ENCODE results near the gene TRIL.

TRIL gene

GRCh38 chr7:28983396-28984190 lies 25.5 kb upstream of the TRIL start:
- no peak for DNase-seq

DNA sequence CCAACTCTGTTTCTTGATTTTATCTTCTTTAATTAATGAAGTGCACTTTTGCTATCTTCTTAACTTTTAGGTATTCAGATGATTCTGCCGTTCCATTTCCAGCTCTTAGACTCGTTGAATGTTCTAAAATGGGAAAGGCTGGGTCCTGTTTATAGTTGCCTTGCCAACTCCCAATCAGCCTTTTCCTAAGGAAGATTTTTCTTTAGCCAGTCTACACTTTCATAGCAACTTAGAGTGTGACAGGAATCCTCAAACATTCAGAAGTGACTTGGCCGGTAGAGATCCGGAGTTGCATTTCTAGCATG lies 23.0 kb upstream of the TRIL start:
- no peak for DNase-seq

DNA sequence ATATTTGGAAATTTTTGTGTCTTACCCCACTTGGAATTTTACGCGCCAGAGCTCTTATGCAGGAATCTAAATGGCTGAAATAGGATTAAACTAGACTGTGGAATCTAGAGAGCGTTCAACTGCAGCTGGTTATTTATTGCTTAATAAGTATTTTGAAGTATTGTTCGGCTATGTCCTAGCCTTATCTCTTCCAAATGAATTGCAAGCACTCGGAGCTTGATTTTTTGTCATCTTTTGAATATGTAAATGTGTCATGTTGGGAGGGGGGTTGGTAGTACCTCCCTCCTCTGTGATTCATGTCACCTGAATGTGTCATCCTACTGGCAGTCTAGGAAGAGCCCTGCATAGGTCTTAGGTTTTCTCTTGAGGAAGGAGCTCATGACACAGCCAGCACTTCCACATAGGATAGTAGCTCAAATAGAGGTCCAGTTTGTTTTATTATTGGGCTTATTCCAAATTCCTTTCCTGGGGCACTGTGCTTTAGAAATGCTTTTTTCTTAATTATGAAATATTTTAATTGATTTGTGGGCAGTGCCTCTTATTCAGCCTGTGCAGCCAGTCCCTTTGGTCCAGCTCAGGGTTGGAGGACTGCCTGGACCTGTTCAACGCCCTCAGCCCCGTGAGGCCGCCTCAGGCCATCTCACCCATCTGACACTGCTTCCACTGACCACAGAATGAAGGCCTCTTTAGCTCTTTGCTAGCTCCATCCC lies 22.5 kb upstream of the TRIL start:
- no peak for DNase-seq

DNA sequence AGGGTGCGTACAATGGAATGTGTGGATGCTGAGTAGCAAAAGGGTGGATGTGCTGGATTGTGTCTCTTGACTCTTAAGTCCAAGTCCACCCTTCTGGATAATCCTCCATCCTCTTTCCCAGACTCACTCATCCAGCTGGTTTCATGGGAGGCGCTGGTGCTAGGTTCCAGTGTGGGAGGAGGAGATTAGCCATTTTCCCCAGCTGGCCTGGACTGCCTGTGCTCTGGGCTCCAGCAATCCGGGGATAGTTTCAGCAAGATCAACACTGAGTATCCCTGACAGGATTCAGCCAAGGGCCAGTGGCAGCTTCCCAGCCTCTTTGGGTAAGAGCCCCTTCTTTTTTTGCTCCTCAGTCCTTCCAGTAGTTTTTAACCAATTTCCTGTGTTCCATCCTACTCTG lies 21.6 kb upstream of the TRIL start:
- DNase-seq = no peak

DNA sequence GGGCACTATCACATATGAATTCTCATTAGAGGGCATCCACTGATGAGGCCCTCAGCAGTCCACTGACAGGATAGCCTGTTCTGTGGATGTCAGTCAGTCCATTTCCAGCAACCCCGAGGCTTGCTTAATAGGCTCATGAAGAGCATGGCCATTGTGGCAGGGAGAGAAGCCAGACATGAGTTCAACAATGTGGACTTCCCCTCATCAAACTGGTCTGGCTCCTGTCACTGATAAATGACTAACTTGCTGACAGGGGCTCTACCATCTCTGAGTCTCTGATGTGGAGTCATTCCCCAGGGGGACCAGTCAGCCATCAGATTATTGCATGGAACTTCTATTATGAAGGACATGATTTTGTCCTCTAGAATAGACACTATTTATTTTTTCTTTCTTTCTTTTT lies 19.8 kb upstream of the TRIL start:
- no peak for DNase-seq

- DNase-seq = no peak
Measured at GRCh38 chr7:28976022-28976421, 17.9 kb upstream of the TRIL start.

GRCh38 chr7:28973591-28973990 lies 15.5 kb upstream of the TRIL start:
- DNase-seq = no peak

DNA sequence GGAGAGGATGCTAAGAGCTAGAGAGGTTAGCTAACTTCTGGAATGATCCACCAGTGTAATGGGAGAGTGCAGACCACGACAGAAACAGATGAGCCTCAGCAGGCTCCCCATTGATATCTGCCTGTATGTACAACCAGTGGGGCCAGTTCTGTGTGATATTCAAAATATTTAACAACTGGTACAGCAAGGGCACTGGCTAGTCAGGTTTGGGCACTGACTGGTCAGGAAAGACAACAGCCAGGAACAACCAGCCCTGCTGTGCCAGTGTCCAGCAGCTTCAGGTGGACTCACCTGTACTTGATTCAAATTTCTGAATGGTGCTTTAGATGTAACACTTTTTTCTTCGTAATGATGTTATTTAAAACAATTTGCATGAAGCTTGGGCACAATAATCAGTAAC lies 5.9 kb upstream of the TRIL start:
- no peak for DNase-seq

DNA sequence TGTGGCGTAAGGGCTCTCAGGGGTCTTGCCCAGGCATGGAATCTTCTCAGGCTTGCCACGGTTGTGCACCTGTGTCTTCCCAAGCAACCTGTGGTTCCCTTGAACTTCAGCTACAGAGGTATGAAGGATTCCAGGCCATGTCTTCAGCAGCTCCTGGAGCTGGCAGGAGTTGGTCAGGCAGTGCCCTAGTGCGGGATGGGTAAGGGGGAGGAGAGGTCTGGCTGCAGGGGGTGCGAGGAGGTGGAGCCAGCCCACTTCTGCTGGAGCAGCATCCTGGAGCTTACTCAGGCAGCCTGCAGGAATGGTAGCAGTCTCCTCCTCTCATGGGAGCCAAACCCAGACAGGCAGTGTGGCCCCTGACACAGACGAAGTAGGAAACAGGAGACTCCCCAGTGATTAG lies 3.8 kb upstream of the TRIL start:
- DNase-seq = no peak

DNA sequence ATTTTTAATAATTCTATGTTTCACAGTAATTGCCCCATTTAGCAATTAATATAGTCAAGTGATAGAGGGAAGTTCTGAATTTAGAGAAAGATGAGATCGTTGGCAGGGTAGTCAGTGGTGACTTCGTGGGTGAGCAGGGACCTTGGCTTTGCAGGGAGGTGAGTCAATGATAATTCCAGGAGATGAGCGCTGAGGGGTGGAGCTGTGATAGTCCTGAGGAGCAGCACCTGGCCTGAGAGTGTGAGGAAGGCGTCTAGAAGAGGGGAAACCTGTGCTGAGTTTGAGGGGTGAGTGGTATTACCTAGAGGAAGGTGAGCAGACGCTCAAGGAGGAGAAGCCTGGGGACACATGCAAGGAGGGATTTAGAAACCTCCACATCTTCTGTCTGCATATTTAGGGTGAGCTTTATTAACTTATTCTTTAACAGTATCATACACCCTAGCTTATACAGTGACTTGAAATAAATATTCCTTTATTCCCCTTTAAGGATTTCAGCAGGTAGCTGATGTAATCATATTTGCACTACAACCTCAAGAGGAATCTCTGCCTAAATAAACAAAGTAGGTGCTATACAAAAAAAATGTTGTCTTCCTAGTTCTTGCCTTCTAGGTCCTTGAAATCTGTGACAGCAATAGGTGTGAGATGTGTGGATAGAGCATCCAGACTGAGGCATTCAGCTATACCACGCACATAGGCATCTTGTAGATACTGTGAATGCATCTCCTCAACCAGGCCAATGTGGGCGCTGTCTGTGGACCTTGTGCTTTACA lies 2.1 kb upstream of the TRIL start:
- DNase-seq = no peak

GRCh38 chr7:28958980-28959347 lies 834 bp upstream of the TRIL start:
- DNase-seq = no peak

DNA sequence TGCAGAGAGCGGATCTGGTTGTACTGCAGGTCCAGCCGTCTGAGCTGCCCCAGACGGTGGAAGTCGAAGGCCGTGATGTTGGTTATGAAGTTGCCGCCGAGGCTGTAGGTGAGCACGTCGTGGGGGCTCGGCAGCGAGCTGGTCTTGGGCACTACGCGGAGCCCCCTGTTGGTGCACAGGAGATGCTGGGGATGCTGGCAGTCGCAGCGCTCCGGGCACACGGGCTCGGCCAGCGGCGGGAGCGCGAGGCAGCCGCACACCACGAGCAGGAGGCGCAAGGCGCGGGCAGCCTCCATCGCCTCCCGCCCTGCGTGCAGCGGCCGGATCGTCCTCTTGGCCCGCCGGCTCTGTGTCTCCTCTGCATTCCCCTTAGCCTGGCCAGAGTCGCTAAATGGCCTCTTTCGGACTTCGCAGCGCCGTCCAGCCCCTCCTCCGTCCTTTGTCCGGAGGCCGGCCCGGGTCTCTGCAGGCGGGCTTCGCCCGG lies 337 bp downstream of the TRIL start:
- DNase-seq = no peak

- DNase-seq = peak; percentile 83
Measured at GRCh38 chr7:28957064-28957750, 923 bp downstream of the TRIL start.

- DNase-seq = peak; percentile 81
Measured at GRCh38 chr7:28956608-28957063, 1.5 kb downstream of the TRIL start.

- DNase-seq = peak; percentile 62
Measured at GRCh38 chr7:28955718-28956607, 2.2 kb downstream of the TRIL start.

GRCh38 chr7:28955356-28955717 lies 2.8 kb downstream of the TRIL start:
- no peak for DNase-seq

DNA sequence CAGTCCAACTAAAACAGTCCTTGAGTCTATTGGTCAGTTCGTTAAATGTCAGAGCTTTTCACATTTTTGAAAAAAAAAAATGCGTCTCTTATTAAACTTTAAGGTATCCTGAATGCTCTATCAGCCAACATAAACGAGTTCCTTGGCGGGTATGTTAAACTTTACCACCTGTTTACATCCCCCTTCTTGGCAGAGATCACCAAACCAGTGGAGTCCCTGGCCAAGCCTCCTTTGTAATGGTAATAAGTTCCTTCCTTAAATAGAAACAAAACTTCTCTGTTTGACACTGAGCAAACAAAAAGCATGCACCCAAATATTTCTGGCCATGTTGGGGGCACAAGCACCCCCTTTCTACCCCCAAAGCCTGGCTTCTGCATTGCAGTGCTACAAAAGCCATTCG lies 3.2 kb downstream of the TRIL start:
- DNase-seq = no peak

DNA sequence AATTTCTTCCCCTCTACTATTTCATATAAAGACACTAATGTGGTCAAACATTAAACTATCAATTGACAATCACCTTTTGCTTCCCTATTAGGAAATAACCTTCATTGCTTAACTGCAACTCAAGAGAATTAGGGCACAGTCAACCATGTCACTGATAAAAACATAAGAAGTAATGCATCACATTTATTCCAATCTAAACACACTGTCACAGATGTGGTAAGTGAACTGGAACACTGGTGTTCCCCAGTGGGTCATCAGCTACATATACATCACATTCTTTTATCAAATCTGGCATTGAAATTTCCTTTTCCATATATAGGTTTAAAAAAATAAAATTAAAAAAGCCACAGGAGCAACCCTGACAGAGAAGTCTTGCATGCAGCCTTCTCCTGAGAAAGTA lies 3.7 kb downstream of the TRIL start:
- no peak for DNase-seq

- DNase-seq = no peak
Measured at GRCh38 chr7:28953633-28954032, 4.5 kb downstream of the TRIL start.

- no peak for DNase-seq
Measured at GRCh38 chr7:28942168-28942567, 16.0 kb downstream of the TRIL start.

- DNase-seq = no peak
Measured at GRCh38 chr7:28941633-28942032, 16.5 kb downstream of the TRIL start.

DNA sequence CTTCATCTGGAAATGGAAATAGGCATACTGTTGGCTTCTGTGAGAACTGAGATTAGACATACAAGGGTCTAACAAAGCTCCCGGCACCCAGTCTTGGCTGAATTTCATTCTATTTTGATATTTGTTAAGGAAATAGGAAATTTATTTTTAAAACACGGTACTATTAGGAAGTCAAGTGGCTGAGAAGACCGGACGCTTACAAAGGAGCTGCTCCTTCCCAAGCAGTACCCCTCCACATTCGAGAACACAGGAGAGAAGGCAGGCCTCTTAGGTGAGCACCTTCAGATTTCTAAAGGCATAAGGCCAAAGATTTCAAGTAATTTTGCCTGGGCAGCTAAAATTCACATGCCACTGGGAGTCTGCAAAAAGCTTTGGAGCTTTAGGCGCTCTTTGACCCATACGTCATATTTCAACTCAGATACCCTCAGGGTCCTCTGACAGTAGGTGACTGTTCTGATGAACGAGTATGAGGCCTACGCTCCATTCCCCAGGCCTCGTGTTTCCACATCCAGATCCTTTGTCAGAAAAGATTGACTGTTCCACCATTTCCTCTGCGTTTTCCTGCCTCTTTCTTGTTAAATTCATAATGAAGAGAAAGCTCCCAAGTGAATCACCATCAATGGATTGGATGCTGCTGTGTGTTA lies 17.3 kb downstream of the TRIL start:
- DNase-seq = no peak
